Tibial nerve (tissue), 4 donors: ENCODE results near the gene C19orf73. TPM values are rescaled to one million over a fixed set of nuclear protein-coding genes. Genes with fewer than 3 reads are reported as not detected.
"Not testable (repeated sequence)": the region's sequence is repeated elsewhere in the genome, so short reads cannot be mapped to it uniquely, and the experiment has no call there.

ENCODE experiments used
- DNase-seq, 2 donors: peaks; one replicate each; pipeline ENCODE4 v3.0.0-alpha.2; 2019; ENCODE audit warnings: low spot score in 2 of 2
- H3K27ac ChIP-seq, 4 donors: fragments of 200-600 bp; sonication (generic) in 3 of 4; one replicate each; pipeline ENCODE4 v1.5.1; 2017 to 2019; ENCODE audit warnings: mild to moderate bottlenecking in 1 of 4
- H3K27me3 ChIP-seq, 2 donors: fragments of 200-600 bp; sonication (generic) in 1 of 2; one replicate each; pipeline versions ENCODE4 v1.5.1 to v1.6.0; 2017 to 2019
- H3K36me3 ChIP-seq, 3 donors: fragments of 200-600 bp; sonication (generic); one replicate each; pipeline ENCODE4 v1.5.1; 2018 to 2019
- H3K4me1 ChIP-seq, 4 donors: fragments of 200-600 bp; sonication (generic) in 3 of 4; one replicate each; pipeline ENCODE4 v1.5.1; 2017 to 2019
- H3K4me3 ChIP-seq, 4 donors: fragments of 200-600 bp; sonication (generic) in 3 of 4; one replicate each; pipeline ENCODE4 v1.5.1; 2017 to 2019; ENCODE audit warnings: mild to moderate bottlenecking in 1 of 4, moderate library complexity in 1 of 4
- H3K9me3 ChIP-seq, 4 donors: fragments of 200-600 bp; sonication (generic) in 3 of 4; one replicate each; pipeline ENCODE4 v1.5.1; 2017 to 2019
- CTCF ChIP-seq, 5 experiments: fragments of 200-600 bp in 3 of 5; fragments of 450-650 bp in 2 of 5; sonication (generic) in 3 of 5; IDR thresholded peaks; one replicate each; pipeline ENCODE4 v1.5.1; 2016 to 2019; ENCODE audit warnings: antibody characterized with exemption in 5 of 5, mild to moderate bottlenecking in 3 of 5, moderate library complexity in 2 of 5
- EP300 ChIP-seq, 2 donors: sonication (generic); formaldehyde crosslinking; IDR thresholded peaks; one replicate each; pipeline ENCODE4 v1.6.1; 2017; ENCODE audit warnings: antibody characterized with exemption in 2 of 2, mild to moderate bottlenecking in 1 of 2
- POLR2A ChIP-seq, 2 donors: fragments of 450-650 bp; IDR thresholded peaks; one replicate each; pipeline ENCODE4 v1.6.1; 2017; ENCODE audit warnings: antibody characterized with exemption in 2 of 2, mild to moderate bottlenecking in 2 of 2, moderate library complexity in 2 of 2
- WGBS, 2 donors: methylation state at CpG; one replicate each; pipeline ENCODE4 v1.1.5; 2018; 5-methylcytosine and 5-hydroxymethylcytosine counted together
- total RNA-seq, 4 donors: library from RNA; depleted of rRNA; stranded (reverse); fragments of >200 nt; gene quantifications; one replicate each; pipeline ENCODE4 v1.1.0, GENCODE V29; 2016

C19orf73 gene
- total RNA-seq, 4 donors from 2014 or later = 1.0 to 7.8 (median 5.0) TPM; not detected in 1

GRCh38 chr19:49084206-49085019, 34.5 kb downstream of the C19orf73 start:
- peak in 1 of 2 donors; percentile 8 for DNase-seq
- no peak for TF ChIP-seq POLR2A (IDR thresholded peaks at IDR 0.05)
- TF ChIP-seq CTCF (IDR thresholded peaks at IDR 0.05) = no peak
- TF ChIP-seq EP300 (IDR thresholded peaks at IDR 0.05) = no peak
- peak overlapping the region; percentile 75 to 95 (median 87) for H3K27ac ChIP-seq
- H3K36me3 ChIP-seq = peaks cover 0 to 24% (median 0%) of the 10 kb centered on the region in 3 donors
- peaks cover 0 to 38% (median 18%) of the 10 kb centered on the region in 4 donors for H3K4me1 ChIP-seq
- 69 to 70% methylated on average over 26 of the region's 26 CpGs for WGBS, 2 donors
- H3K27me3 ChIP-seq = no peaks in the 10 kb centered on the region
- H3K9me3 ChIP-seq = no peaks in the 10 kb centered on the region
- H3K4me3 ChIP-seq = peak overlapping the region; percentile 71 to 98 (median 90)

GRCh38 chr19:49081273-49081672, 37.7 kb downstream of the C19orf73 start:
- no peaks in the 10 kb centered on the region for H3K36me3 ChIP-seq
- H3K9me3 ChIP-seq = no peaks in the 10 kb centered on the region
- TF ChIP-seq CTCF (IDR thresholded peaks at IDR 0.05) (no peak), EP300 (IDR thresholded peaks at IDR 0.05) (no peak), POLR2A (IDR thresholded peaks at IDR 0.05) (no peak)
- DNase-seq = no peak
- H3K4me3 ChIP-seq = no peak overlapping the region
- peaks cover 0 to 12% (median 7%) of the 10 kb centered on the region in 4 donors for H3K4me1 ChIP-seq
- H3K27me3 ChIP-seq = no peaks in the 10 kb centered on the region
- 69 to 82% methylated on average over 1 of the region's 1 CpG for WGBS, 2 donors
- no peak overlapping the region for H3K27ac ChIP-seq

- H3K27me3 ChIP-seq = no peaks in the 10 kb centered on the region
- WGBS, 2 donors = 91 to 92% methylated on average over 4 of the region's 4 CpGs
These were observed 38.6 kb downstream of the C19orf73 start for GRCh38 chr19:49080392-49080791.

GRCh38 chr19:49074869-49075268, 44.1 kb downstream of the C19orf73 start:
- H3K27me3 ChIP-seq = peaks cover 4 to 44% of the 10 kb centered on the region in 2 donors
- H3K4me3 ChIP-seq, H3K9me3 ChIP-seq, H3K27ac ChIP-seq, H3K4me1 ChIP-seq, H3K36me3 ChIP-seq: not testable (repeated sequence)
- DNase-seq = peak; percentile 37 to 57
- peak; percentile 57 to 73 (median 62) for TF ChIP-seq CTCF (IDR thresholded peaks at IDR 0.05)
- WGBS, 2 donors = 12 to 15% methylated on average over 9 of the region's 9 CpGs

More at GRCh38 chr19:49080392-49080791, 38.6 kb downstream of the C19orf73 start:
- no peak for TF ChIP-seq EP300 (IDR thresholded peaks at IDR 0.05)
- no peak for TF ChIP-seq POLR2A (IDR thresholded peaks at IDR 0.05)
- no peak for TF ChIP-seq CTCF (IDR thresholded peaks at IDR 0.05)
- H3K27ac ChIP-seq = no peak overlapping the region
- no peaks in the 10 kb centered on the region for H3K36me3 ChIP-seq
- no peak overlapping the region for H3K4me3 ChIP-seq
- no peaks in the 10 kb centered on the region for H3K9me3 ChIP-seq
- H3K4me1 ChIP-seq = peaks cover 0 to 8% (median 4%) of the 10 kb centered on the region in 4 donors
- DNase-seq = no peak
